Activated CD4-positive, alpha-beta memory T cell treated with anti-CD3 and anti-CD28 coated beads, Interleukin-2, amount 10 ng/mL, durations not matched to agents 7 days and 5 days (primary cell): ENCODE measurements around the gene HSD17B13. TPM values are rescaled to one million over a fixed set of nuclear protein-coding genes. Genes with fewer than 3 reads are reported as not detected.
"Not testable (repeated sequence)": the region's sequence is repeated elsewhere in the genome, so short reads cannot be mapped to it uniquely, and the experiment has no call there.

Experiments used
- CTCF ChIA-PET: fragments of 350-600 bp; sonication (Branson Sonifier 250); formaldehyde crosslinking; loops from one replicate; lab custom pipeline; 2021; ENCODE audit warnings: antibody characterized with exemption, inconsistent platforms; lab: Charles Lee
- POLR2A ChIA-PET: fragments of 350-600 bp; sonication (Branson Sonifier 250); formaldehyde crosslinking; loops from one replicate; lab custom pipeline; 2021; ENCODE audit warnings: antibody characterized with exemption; lab: Charles Lee
- DNase-seq: peaks from one replicate; pipeline ENCODE4 v3.0.0-alpha.2; 2020
- H3K27ac Mint-ChIP-seq: one replicate; pipeline ENCODE4 v1.8.0; 2021; ENCODE audit warnings: mild to moderate bottlenecking, mixed read lengths
- H3K27me3 Mint-ChIP-seq: one replicate; pipeline ENCODE4 v1.8.0; 2021; ENCODE audit warnings: mixed read lengths
- H3K36me3 Mint-ChIP-seq: one replicate; pipeline ENCODE4 v1.8.0; 2021; ENCODE audit warnings: low read depth, mixed read lengths
- H3K4me1 Mint-ChIP-seq: one replicate; pipeline ENCODE4 v1.8.0; 2021; ENCODE audit warnings: mixed read lengths
- H3K4me3 Mint-ChIP-seq: one replicate; pipeline ENCODE4 v1.8.0; 2021; ENCODE audit warnings: mild to moderate bottlenecking, mixed read lengths
- H3K9me3 Mint-ChIP-seq: one replicate; pipeline ENCODE4 v1.8.0; 2021; ENCODE audit warnings: mixed read lengths
- total RNA-seq, 2 experiments: library from RNA; stranded (reverse); gene quantifications; one replicate each; pipeline ENCODE4 v1.2.3, GENCODE V29; 2021

The HSD17B13 gene
- total RNA-seq, 2 experiments from 2014 or later: 0.10 to 0.30 TPM

GRCh38 chr4:87341954-87342635, 19.4 kb upstream of the HSD17B13 start:
- CTCF ChIA-PET, H3K27ac Mint-ChIP-seq, DNase-seq, H3K4me3 Mint-ChIP-seq, POLR2A ChIA-PET, H3K27me3 Mint-ChIP-seq, H3K4me1 Mint-ChIP-seq: not testable (repeated sequence)
- Mint-ChIP-seq H3K36me3 (peaks cover 57% of the 10 kb centered on the region), H3K9me3 (peaks cover 18% of the 10 kb centered on the region)

DNA sequence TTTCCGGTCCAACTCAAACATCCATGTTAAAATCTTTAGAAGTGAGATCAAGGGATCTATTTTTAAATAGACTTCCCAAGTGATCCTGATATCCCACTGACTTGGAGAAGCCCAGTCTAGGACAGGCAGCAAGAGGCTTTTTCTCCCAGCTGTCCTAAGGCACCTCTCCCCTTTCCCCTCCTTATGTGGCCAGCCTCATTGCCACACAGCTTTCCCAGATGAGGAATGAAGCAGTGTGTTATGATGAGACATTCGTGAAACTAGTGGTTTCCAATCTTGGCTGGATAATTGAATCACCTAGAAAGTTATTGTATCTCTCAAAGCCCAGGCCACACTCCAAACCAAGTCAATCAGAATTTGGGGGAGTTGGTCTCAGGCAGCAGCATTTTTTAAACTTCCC, 16.8 kb upstream of the HSD17B13 start:
- POLR2A ChIA-PET: no interaction called here
- Mint-ChIP-seq H3K27me3 (no peaks in the 10 kb centered on the region), H3K36me3 (peaks cover 55% of the 10 kb centered on the region), H3K4me3 (no peak overlapping the region), H3K4me1 (no peaks in the 10 kb centered on the region), H3K27ac (no peak overlapping the region), H3K9me3 (peaks cover 7% of the 10 kb centered on the region)
- DNase-seq: no peak
- CTCF ChIA-PET: no interaction called here

- Mint-ChIP-seq H3K27me3 (no peaks in the 10 kb centered on the region), H3K27ac (no peak overlapping the region), H3K9me3 (peaks cover 19% of the 10 kb centered on the region), H3K4me3 (no peak overlapping the region), H3K4me1 (no peaks in the 10 kb centered on the region), H3K36me3 (peaks cover 56% of the 10 kb centered on the region)
- ChIA-PET CTCF (no interaction called here), POLR2A (no interaction called here)
- no peak for DNase-seq
Measured at GRCh38 chr4:87337361-87337760, 14.7 kb upstream of the HSD17B13 start.

DNA sequence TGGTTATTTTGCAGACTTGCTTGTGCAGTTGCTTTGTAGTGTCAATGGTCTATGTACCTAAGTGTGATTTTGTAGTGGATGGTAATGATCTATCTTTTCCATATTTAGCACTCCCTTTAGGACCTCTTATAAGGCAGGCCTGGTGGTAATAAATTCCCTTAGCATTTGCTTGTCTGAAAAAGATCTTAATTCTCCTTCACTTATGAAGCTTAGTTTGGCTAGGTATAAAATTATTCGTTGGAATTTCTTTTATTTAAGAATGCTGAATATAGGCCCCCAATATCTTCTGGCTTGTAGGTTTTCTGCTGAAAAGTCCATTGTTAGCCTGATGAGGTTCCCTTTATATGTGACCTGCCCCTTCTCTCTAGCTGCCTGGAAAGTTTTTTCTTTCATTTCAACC, 10.6 kb upstream of the HSD17B13 start:
- no peak overlapping the region for H3K27ac Mint-ChIP-seq
- POLR2A ChIA-PET: no interaction called here
- peaks cover 32% of the 10 kb centered on the region for H3K9me3 Mint-ChIP-seq
- H3K27me3 Mint-ChIP-seq: no peaks in the 10 kb centered on the region
- H3K4me3 Mint-ChIP-seq: no peak overlapping the region
- H3K4me1 Mint-ChIP-seq: no peaks in the 10 kb centered on the region
- no peak for DNase-seq
- CTCF ChIA-PET: no interaction called here
- H3K36me3 Mint-ChIP-seq: peaks cover 36% of the 10 kb centered on the region

- H3K4me3 Mint-ChIP-seq: no peak overlapping the region
- DNase-seq: no peak
- H3K9me3 Mint-ChIP-seq: peaks cover 32% of the 10 kb centered on the region
- H3K27ac Mint-ChIP-seq: no peak overlapping the region
- peaks cover 22% of the 10 kb centered on the region for H3K36me3 Mint-ChIP-seq
- no peaks in the 10 kb centered on the region for H3K27me3 Mint-ChIP-seq
- POLR2A ChIA-PET: no interaction called here
- H3K4me1 Mint-ChIP-seq: no peaks in the 10 kb centered on the region
- CTCF ChIA-PET: no interaction called here
Measured at GRCh38 chr4:87330761-87331160, 8.1 kb upstream of the HSD17B13 start.

DNA sequence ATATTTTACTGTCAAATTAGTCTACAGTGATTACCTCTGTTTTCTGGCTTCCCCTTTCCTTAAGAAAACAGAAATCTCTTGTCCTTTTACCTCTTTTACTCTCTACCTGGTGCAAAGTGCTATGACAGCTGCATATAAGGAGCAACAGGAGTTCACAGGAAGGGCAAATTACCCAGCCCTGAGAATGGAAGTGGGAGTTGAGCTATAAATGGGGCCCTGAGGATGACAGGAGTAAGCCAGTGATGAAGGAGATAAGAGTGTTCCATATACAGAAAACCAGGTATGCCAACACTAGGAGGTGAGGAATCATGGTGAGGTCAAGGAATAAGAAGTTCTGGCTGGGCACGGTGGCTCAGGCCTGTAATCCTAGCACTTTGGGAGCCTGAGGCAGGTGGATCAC, 4.5 kb upstream of the HSD17B13 start:
- no peak overlapping the region for H3K4me3 Mint-ChIP-seq
- no peak for DNase-seq
- ChIA-PET CTCF (no interaction called here), POLR2A (no interaction called here)
- no peaks in the 10 kb centered on the region for H3K36me3 Mint-ChIP-seq
- H3K27me3 Mint-ChIP-seq: no peaks in the 10 kb centered on the region
- H3K27ac Mint-ChIP-seq: no peak overlapping the region
- peaks cover 10% of the 10 kb centered on the region for H3K9me3 Mint-ChIP-seq
- H3K4me1 Mint-ChIP-seq: no peaks in the 10 kb centered on the region

GRCh38 chr4:87326460-87326859, 3.8 kb upstream of the HSD17B13 start:
- Mint-ChIP-seq H3K27ac (no peak overlapping the region), H3K36me3 (no peaks in the 10 kb centered on the region), H3K27me3 (no peaks in the 10 kb centered on the region), H3K4me1 (no peaks in the 10 kb centered on the region), H3K9me3 (peaks cover 8% of the 10 kb centered on the region), H3K4me3 (no peak overlapping the region)
- DNase-seq: no peak
- CTCF ChIA-PET: no interaction called here
- POLR2A ChIA-PET: no interaction called here

- H3K27me3 Mint-ChIP-seq: no peaks in the 10 kb centered on the region
- CTCF ChIA-PET: no interaction called here
Measured at GRCh38 chr4:87321888-87322287, 794 bp downstream of the HSD17B13 start.

DNA sequence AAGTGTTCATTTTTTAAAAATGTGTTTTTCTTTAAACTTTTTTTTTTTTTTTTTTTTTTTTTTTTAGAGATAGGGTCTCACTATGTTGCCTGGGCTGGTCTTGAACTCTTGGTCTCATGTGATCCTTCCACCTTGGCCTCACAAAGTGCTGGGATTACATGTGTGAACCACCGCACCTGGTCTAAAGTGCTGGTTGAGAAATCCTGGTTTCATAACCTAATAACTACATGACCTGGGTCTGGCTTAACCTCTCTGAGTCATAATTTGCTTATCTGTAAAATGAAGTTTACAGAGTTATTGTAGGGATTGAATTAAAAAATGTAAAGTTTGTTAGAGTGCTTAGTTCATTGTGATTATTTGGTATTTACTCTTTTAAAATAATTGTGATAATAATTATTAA, 5.2 kb downstream of the HSD17B13 start:
- peaks cover 3% of the 10 kb centered on the region for H3K4me1 Mint-ChIP-seq
- no peak overlapping the region for H3K27ac Mint-ChIP-seq
- H3K36me3 Mint-ChIP-seq: no peaks in the 10 kb centered on the region
- POLR2A ChIA-PET: no interaction called here
- no peaks in the 10 kb centered on the region for H3K27me3 Mint-ChIP-seq
- no peaks in the 10 kb centered on the region for H3K9me3 Mint-ChIP-seq
- no peak for DNase-seq
- CTCF ChIA-PET: no interaction called here
- H3K4me3 Mint-ChIP-seq: no peak overlapping the region

More at GRCh38 chr4:87321888-87322287, 794 bp downstream of the HSD17B13 start:
- H3K9me3 Mint-ChIP-seq: no peaks in the 10 kb centered on the region
- no peaks in the 10 kb centered on the region for H3K36me3 Mint-ChIP-seq
- H3K4me3 Mint-ChIP-seq: no peak overlapping the region
- H3K4me1 Mint-ChIP-seq: no peaks in the 10 kb centered on the region
- no peak for DNase-seq
- POLR2A ChIA-PET: no interaction called here
- no peak overlapping the region for H3K27ac Mint-ChIP-seq

GRCh38 chr4:87316961-87317360, 5.7 kb downstream of the HSD17B13 start:
- DNase-seq: no peak
- H3K36me3 Mint-ChIP-seq: no peaks in the 10 kb centered on the region
- no peaks in the 10 kb centered on the region for H3K27me3 Mint-ChIP-seq
- ChIA-PET POLR2A (no interaction called here), CTCF (interaction anchor here (1.0 kb wide), 1 partner anchor 821 kb away, joined by 3 read pairs; no protein-coding TSS in a partner anchor)
- no peak overlapping the region for H3K4me3 Mint-ChIP-seq
- H3K4me1 Mint-ChIP-seq: peaks cover 3% of the 10 kb centered on the region
- H3K27ac Mint-ChIP-seq: no peak overlapping the region
- H3K9me3 Mint-ChIP-seq: no peaks in the 10 kb centered on the region

GRCh38 chr4:87315000-87315399, 7.7 kb downstream of the HSD17B13 start:
- H3K4me1 Mint-ChIP-seq, POLR2A ChIA-PET, H3K27ac Mint-ChIP-seq, H3K4me3 Mint-ChIP-seq, DNase-seq, H3K9me3 Mint-ChIP-seq, H3K27me3 Mint-ChIP-seq, CTCF ChIA-PET, H3K36me3 Mint-ChIP-seq: not testable (repeated sequence)

- Mint-ChIP-seq H3K4me1 (peaks cover 3% of the 10 kb centered on the region), H3K36me3 (no peaks in the 10 kb centered on the region), H3K9me3 (no peaks in the 10 kb centered on the region), H3K27me3 (no peaks in the 10 kb centered on the region), H3K27ac (no peak overlapping the region), H3K4me3 (no peak overlapping the region)
- DNase-seq: no peak
- POLR2A ChIA-PET: no interaction called here
- CTCF ChIA-PET: no interaction called here
Measured at GRCh38 chr4:87313756-87314155, 8.9 kb downstream of the HSD17B13 start.

DNA sequence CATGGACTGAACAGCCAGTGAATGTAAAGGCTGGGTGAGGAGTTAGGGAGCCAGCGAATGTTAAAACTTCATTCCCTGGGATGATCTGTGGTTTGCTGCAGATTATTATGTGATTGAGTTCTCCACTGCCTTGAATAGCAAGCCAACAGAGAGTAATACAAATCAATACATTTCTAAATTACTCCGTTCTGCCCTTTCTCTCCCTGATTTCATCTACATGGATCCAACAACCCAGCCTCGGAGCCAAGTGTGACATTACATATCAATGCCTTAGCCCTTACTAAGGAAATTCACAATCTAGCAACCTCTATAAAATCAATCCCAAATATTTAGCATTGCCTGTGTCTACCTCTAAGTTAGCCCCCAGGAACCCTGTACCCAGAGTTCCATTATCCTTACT, 11.0 kb downstream of the HSD17B13 start:
- DNase-seq: no peak
- CTCF ChIA-PET: no interaction called here
- Mint-ChIP-seq H3K4me3 (no peak overlapping the region), H3K4me1 (peaks cover 6% of the 10 kb centered on the region), H3K27ac (no peak overlapping the region), H3K27me3 (no peaks in the 10 kb centered on the region), H3K9me3 (no peaks in the 10 kb centered on the region), H3K36me3 (no peaks in the 10 kb centered on the region)
- POLR2A ChIA-PET: no interaction called here

- peaks cover 12% of the 10 kb centered on the region for H3K4me1 Mint-ChIP-seq
- no peaks in the 10 kb centered on the region for H3K27me3 Mint-ChIP-seq
- no peak overlapping the region for H3K4me3 Mint-ChIP-seq
- ChIA-PET POLR2A (no interaction called here), CTCF (interaction anchor here (0.9 kb wide), 1 partner anchor 10 kb away, joined by 3 read pairs; no protein-coding TSS in a partner anchor)
- no peak for DNase-seq
- H3K27ac Mint-ChIP-seq: no peak overlapping the region
- no peaks in the 10 kb centered on the region for H3K36me3 Mint-ChIP-seq
- H3K9me3 Mint-ChIP-seq: no peaks in the 10 kb centered on the region
Measured at GRCh38 chr4:87310691-87311335, 11.9 kb downstream of the HSD17B13 start.
